ENCODE results near the gene STAT4.

DNA sequence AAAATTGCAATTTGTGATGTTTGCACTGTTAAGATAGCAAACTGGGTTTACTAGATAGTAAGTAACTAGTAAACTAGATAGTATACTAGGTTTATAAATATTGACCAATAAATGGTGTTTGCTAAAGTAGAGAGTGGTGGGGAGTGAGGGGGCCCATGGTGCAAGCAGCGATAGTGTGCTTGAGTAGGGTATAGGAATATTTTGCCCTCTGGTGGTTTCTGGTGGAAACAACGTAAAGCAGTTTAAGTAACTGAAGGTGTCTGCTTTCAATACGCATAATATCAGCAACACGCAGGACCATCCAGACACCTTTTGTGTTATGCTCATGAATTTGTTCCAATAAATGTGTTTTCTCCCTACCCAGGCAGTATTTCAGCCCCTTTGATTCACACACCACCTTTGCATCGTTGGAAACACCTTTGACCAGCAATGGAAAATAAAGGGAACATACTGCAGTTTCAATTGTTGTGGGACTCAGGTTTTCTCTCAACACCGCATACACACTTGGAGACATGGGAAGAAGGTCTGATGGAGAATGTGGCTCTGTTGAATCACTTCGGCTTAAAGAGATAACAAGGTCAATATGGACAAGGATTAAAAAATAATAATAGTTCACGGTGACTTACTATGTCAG, 120.2 kb downstream of the STAT4 start:
- TF ChIP-seq, protein P1, sequence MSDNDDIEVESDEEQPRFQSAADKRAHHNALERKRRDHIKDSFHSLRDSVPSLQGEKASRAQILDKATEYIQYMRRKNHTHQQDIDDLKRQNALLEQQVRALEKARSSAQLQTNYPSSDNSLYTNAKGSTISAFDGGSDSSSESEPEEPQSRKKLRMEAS (IDR thresholded peaks at IDR 0.05; ENCODE audit: low read depth): no peak
- TF ChIP-seq CTCF (IDR thresholded peaks at IDR 0.05): peak; percentile 73
- TF ChIP-seq RAD21 (IDR thresholded peaks at IDR 0.05; ENCODE audit: low read length): peak; percentile 74
- TF ChIP-seq EZH2phosphoT487 (IDR thresholded peaks at IDR 0.05; ENCODE audit: borderline replicate concordance, low read depth): no peak
- TF ChIP-seq CHD2 (IDR thresholded peaks at IDR 0.05; ENCODE audit: low read length, partially characterized antibody): no peak
- TF ChIP-seq POLR2AphosphoS5 (IDR thresholded peaks at IDR 0.05; ENCODE audit: low read depth, low read length): no peak
- peak; percentile 76 for TF ChIP-seq SMC3 (IDR thresholded peaks at IDR 0.05; ENCODE audit: low read depth, low read length)
- no peak for TF ChIP-seq FOXJ3 (CRISPR knock-in tag; IDR thresholded peaks at IDR 0.05)
- no peak for TF ChIP-seq FOXM1 (IDR thresholded peaks at IDR 0.05; ENCODE audit: low read depth)
- TF ChIP-seq, protein P2, sequence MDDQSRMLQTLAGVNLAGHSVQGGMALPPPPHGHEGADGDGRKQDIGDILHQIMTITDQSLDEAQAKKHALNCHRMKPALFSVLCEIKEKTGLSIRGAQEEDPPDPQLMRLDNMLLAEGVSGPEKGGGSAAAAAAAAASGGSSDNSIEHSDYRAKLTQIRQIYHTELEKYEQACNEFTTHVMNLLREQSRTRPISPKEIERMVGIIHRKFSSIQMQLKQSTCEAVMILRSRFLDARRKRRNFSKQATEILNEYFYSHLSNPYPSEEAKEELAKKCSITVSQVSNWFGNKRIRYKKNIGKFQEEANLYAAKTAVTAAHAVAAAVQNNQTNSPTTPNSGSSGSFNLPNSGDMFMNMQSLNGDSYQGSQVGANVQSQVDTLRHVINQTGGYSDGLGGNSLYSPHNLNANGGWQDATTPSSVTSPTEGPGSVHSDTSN (IDR thresholded peaks at IDR 0.05): no peak
- TF ChIP-seq TCF12 (IDR thresholded peaks at IDR 0.05): no peak
- no peak for TF ChIP-seq SIN3A (IDR thresholded peaks at IDR 0.05; ENCODE audit: borderline replicate concordance, low read depth, low read length)
- no peak for TF ChIP-seq YY1 (IDR thresholded peaks at IDR 0.05; ENCODE audit: low read depth)
